RPMI8226 (cell line): ENCODE data around the gene OLIG3.

Source experiments
- DNase-seq: peaks from one replicate; pipeline ENCODE4 v3.0.0-alpha.2; 2015

Gene OLIG3

DNA sequence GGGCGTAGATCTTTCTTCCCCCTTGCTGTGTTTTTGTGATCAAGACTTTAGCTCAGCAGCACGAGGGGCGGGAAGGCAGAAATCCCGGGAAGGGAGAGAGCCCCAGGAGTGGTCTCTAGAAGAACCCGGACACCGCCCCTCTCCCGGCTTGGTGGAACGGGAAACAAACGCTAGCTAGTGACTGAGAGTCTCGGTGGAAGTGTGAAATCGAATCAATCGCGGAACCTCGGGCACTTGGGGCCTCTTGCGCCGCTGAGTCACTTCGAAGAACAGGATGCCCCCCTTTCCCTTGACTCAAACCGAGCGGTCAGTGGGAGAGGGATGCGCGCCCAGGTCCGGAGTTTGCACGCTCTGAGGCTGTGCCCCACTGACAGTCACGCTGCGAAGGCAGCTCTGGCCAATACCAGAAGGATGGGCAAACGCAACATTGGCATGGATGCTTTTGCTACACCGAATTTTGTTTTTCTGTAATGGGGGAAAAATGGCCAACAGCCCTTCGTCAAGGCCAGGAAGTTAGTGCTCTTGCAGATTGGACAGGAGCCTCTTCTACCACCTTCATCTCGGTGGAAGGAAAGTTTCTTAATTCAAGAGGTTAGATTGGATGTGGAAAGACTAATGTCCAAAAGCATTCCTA, 1.6 kb upstream of the OLIG3 start:
- DNase-seq: no peak

DNA sequence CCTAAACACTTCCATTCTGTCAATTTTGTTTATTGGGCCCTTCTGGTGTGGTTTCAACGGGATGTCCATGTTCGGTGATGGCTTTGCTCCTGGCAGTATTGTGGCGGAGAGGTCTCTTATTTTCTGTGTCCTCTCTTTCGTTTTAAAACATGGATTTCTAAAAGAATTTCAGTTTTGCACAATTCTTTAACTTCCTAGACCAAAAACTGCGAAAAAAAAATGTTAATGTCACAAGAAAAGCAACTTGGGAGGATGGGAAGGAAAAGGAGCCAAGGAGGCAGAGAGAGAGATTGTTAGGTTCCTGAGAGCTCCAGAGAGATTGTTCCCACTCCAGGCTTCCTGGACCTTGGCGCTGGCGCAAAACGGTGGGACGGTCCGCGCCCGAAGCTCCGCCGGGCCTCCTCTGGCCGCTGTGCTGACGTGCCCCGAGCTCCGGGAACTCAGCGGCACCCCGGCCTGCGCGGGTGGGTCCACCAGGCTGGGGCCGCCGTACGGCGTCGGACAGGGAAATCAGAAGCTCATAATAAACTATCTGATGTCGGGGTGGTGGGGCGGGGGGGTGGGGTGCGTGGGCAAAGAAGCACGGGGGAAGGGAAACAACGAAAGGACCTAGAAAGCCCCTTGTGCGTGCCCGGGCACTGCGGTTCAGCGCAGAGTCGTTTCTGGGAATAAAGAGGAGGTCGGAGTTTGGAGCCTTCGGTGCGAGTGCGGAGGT, 951 bp upstream of the OLIG3 start:
- no peak for DNase-seq

DNA sequence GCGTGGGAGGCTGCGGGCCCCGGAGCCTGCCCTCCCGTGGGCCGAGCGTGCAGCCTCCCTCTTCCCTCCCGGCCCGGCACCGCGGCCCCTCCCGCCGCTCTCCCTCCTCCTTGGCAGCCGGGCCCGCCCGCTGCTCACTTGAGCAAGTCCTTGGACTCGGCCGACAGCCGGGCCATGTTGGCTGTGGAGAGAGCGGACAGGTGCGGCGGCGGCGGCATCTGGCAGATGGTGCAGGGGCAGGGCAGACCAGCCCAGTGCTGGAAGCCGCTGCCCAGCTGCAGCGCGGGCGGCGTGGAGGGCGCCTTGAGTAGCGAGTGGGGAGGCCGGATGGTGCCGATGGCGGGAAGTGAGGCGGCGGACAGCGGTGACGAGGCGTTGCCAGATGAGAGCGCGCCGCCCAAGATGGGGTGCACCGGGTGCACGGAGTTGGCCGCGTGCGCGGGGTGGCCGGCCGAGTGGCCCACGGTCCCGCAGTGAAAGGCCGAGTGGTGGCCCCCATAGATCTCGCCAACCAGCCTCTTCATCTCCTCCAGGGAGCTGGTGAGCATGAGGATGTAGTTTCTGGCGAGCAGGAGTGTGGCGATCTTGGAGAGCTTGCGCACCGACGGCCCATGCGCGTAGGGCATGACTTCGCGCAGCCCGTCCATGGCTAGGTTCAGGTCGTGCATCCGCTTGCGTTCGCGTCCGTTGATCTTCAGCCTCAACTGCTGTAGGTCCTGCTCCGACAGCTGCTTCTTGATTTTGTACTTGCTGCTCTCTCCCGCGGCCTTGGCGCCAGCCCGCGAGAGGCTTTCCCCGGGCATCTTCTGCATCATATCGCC, 766 bp downstream of the OLIG3 start:
- DNase-seq: no peak

DNA sequence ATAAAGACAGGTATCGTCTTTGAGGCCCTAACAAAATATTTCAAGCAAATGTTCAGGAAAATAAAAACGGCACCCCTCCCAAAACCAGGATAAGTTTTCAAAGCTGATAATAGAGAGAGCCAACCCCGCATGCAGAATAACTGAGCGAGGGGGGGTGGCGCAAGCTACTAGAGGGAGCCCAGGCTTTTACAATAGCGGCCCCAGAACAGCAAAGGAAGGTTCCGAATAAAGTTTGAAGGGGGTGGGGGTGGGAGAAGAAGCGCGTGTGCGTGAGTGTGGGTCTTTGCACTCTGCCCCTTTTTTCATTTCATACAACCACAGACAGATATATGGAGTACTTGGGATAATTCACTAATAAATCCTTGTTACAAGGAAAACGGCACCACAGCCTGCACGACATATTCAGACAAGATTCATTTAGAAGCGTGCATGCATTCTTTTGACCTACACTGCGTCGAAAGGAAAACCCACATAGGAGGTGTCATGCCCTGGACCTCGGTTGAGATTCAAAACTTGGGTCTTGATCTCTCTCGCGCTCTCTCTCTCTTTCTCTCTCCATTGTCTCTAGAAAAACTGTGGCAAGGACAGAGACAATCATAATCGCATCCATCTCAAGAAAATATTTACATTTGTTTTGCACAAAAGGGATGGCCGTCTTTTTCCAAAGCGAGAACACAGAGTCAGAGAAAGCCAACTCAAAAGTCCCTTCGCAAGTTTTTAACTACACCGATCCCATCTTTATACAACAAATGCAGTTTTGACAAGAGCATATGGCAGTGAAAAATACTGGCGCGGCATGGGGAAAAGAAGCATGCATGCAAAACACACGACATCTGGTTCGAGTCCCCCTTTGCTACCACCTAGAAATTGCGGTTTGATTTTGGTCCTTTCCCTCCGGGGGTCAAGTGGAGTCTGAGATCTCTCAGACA, 1.6 kb downstream of the OLIG3 start:
- DNase-seq: no peak

DNA sequence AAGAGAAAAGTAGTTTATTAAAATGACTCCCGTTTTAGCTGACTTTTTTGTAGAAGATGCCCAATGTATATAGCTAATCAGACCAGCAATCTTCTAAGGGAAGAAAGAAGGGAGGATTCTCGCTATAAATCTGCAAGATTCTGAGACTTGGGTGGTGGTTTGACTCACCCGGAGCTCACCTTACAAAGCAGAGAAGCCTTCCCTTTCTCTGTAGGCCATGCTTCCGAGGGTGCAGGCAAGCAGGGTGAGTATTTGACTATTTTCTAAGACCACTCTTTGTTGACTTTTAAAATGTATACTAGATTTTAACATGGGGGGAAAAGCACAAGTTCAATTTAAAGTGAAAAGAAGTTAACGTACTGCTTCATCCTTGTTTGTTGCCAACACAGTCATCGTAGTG, 2.7 kb downstream of the OLIG3 start:
- no peak for DNase-seq

DNA sequence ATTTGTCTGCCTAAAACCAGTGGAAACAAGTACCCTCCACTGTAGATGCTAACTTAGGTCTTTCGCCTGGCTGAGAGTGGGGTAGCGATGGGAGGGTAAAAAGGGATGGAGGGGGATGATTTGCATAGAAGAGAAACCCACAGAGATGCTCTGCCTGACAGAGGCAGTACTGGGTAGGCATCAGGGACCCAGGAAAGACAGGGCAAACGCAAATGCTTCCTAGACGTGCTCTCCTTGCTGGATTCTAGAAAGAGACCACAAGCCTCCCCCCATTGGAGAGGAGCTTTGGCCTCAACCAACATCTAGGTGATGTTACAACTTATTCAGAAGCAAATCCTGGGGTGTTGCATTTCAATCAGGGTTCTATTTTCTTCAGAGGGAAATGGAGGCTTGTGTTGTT, 3.2 kb downstream of the OLIG3 start:
- no peak for DNase-seq

DNA sequence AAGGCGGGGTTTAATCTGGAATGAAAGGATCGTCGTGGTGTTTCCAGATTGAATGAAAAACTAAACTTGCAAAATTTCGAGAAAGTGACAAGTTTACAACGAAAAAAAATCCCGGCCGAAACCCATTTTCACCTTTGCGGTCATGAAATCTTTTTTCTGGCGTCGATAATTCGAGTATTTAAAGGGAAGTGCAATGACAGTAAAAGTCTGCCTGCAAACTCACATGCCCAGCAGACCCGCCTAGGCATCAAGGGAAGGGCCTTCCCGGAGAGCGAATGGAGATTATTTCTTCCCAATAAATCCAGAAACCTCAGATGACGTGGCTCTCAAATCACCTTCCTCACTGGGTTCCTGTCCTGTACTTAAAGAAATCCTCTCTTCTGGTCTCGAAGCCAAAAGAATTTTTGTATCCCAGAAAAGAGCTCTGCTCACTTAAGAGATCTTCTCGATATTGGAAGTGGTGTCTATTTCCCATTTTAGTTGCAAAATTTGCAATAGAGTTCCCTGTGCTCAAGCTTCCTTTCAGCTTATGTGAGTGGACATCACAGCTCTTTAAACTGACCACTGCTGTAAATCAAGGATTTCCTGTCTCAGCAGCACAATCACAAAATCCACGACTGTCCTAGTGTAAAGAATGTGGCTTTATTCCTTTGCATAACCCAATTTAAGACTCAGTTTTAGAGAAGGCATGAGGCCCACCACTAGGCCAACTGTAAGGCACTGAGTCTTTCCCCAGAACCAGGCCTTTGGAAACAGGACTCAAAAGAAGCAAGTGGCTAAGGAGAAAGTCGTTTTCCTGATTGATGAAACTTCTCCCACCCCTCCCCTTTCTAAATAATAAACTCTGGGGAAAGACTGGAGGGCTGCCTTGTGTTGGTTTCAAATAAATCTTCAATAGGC, 3.9 kb downstream of the OLIG3 start:
- no peak for DNase-seq

DNA sequence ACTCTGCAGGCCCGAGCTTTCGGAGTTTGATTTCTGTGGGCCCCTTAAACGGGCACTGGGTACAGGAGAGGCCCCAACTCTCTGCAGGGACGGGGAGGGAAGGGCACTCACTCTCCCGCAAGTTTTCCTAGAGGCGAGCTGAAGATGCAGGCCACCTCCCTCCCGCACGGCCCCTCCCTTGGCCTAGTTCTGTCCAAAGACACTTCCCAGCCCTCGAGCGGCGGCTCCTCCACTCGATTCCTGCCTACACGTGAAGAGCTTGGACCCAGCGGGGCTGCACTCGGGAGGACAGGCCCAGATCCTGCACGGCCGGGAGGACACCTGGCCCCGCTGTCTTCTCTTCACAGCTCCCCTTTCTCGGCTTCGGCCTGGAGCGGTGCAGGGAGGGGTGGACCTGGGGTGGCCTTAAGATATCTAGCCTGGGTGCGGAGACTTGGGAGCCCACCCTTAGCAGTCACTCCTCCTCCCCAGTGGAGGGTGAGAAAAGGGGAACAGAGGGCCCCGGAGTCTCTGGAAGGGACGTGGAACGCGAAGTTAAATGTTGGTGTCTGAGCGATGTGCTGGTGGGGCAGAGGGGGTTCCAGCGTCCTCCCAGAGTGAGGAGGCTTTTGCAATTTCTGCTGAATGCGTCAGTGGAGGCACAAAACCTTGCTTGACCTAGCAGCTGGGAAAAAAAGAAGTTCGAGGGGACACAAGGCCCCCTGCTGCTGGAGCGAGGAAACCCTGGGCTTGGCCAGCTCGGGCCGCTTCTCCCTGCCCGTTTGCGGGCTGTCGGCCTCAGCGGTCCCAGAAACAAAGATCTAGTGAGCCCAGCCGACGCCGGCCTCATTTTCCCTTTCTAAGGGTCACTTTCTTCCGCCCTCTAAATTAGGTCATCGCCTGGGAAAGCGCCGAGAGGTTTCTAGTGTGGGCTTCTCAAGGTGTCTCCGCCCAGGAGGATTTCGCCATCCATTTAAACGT, 4.9 kb downstream of the OLIG3 start:
- DNase-seq: no peak

DNA sequence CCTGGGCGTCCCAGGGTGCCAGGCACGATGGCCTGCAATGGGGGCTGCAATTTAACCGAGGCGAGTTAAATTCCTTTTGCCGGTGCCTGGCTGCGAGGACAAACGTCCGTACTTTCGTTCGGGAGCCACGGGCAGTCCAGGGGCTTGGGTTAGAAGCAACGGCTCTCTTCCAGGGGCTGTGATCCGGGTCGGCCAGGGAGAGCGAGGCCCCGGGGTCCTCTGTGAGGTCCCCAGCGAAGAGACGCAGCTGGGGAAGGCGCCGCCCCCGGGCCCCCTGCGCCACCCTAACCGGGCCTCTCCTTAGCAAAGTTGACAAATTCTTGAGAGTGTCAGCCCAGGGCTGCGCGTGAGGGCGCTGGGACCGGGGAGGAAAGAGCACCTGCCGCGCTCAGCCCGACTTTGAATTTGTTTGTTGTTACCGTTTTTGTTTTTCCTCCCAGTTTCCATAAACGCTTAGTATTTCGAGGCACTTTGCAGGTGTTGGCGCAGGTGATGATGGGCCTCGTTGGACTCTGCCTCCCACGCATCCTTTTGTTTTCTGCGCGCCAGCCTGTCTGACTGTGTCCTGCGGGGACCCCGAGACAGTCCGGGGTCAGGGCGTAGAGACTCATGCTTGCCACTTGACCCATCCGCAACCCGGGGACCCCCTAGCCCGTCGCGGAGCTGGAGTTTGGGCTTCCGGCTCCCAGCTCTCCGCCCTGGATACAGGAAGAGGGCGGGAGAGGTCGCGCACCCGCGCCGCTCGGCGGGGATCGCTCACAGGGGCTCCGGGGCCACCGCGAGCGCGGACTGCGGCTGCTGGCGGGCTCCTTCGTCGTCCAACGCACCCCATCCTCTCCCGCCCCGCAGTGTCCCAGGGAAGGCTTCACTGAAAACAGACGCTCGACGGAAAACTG, 5.8 kb downstream of the OLIG3 start:
- no peak for DNase-seq

DNA sequence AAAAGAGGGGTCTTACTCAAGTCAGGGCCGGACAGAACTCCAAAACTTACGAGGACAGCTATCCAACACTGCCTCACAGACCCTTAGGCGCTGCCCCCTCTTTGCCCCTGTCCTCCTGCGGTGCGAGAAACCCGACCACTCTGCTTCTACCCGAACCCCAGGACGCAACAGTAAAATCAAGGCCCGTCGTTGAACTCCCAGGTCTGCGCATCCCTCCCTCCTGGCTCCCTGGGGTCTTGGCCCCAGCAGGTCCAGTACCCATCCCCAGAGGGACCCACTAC, 6.4 kb downstream of the OLIG3 start:
- DNase-seq: no peak

DNA sequence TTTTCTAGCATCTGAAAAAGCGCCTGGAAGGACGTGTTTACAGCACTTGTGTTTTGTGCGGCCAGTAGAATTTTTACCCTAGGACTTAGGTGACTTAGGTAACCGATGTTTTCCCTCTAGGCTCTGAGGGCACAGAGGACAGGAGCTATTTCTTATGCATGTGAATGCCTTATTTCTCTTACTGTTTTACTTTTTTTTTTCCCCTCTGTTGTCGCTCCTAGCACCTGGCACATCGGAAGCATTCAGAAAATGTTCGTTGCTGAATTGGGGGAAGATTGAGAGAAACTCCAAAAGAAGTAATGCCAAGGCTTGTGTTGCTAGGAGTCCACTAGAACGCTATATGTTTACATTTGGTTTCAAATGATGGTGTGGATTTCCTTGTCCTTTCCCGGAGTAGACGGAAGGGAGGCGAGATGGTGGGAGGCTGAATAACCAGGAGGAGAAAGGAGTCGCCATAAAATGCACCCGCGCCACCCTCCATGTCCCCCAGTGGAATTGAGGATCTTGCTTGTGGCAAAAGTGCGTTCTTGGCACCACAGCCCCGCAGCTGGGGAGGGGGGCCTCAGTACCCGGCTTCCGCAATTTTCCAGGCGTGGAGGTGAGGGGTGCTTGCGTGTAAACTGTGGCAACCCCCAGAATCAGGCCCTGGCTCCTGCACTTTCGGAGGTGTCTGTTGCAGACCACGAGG, 6.9 kb downstream of the OLIG3 start:
- DNase-seq: no peak

DNA sequence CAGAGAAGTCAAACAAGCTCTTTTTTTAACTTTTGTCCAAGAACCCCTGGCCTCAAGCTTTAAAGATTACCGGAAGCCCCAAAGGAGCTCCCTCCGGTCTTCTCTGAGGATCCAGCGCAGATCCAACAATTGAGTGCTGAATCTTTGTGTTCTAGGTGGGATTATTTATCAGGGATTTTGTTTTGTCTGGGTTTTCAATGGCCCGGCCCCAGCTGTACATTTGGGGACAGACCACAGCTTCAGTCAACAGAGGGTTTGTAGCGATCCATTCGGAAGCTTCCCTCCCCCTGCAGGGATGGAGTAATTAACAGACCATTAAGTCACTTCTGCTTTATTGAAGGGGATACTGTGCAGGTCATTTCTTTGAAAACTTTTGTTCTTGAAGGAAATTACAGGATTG, 7.8 kb downstream of the OLIG3 start:
- no peak for DNase-seq

DNA sequence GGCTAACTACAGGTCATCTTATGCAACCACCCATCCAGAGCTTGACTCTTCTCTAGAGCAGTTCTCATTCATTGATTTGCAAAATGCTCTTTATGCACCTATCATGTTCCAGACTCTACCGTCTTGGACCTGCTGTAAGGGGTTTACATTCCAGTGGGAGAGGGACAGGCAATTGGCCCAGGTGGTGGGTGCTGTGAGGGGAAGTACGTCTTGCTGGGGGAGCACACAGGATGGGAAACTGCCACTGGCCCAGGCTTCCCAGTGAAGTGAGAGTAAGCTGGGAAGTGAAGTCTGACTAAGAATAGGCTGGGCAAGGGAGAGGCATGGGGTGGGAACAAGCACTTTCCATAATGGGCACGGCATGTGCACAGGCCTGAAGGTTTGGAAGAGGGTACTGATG, 13.8 kb downstream of the OLIG3 start:
- no peak for DNase-seq

DNA sequence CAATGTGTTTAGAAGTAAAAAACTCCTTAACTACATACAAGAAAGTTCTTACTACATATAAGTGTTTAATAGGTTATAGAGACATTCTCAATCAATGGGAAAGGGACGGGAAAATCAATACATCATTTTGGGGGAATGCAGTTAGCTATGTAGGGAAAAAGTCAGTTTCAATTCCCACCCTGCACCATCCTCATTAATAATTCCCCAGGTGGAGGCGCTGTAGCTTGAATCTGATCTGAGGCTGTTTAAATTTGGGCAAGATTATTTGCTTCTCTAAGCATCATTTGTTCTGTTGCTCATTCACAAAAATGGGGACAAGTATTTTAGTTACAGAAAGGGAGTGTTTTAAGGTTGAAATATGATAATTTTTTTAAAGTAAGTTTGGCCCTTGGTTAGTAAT, 19.1 kb downstream of the OLIG3 start:
- no peak for DNase-seq

DNA sequence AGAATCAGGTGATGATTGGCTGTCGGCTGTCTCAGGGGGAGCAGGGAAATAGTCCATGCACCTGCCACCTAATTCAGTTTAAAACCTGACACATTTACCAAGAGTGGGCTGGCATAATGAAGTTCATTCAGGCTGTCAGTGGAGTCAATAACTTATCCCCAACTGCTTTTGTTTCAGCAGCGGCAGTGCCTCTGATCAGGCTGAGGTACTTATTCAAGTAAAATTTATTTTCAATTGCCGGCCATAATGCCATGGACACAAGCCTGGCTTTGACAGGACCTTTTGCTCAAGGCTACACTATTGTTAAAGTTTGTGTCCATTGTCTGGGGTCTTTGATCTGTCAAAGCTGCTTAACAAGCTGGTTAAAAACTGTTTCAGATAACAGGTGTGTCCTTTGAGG, 20.6 kb downstream of the OLIG3 start:
- DNase-seq: no peak

DNA sequence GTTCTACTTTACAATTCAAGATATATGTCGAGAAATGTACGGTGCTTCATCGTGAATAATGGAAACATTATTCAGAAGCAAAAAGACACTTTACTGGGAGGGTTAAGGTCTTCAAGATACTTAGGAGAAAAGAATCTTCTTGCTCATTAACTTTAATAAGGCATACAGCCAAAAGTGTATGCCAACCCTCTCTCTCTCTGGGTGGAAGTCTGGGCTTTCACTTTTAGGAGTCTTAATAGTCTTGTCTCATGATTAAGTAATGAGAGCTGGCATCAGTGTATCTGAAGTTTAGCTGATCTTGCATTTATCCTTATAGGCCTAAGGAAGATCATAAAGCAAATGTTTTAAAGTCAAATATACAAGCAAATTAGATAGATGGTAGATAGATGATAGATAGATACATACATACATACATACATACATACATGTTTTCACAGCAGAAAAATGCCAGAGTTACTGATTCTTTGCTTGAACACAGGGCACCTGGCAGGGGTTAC, 21.5 kb downstream of the OLIG3 start:
- no peak for DNase-seq

DNA sequence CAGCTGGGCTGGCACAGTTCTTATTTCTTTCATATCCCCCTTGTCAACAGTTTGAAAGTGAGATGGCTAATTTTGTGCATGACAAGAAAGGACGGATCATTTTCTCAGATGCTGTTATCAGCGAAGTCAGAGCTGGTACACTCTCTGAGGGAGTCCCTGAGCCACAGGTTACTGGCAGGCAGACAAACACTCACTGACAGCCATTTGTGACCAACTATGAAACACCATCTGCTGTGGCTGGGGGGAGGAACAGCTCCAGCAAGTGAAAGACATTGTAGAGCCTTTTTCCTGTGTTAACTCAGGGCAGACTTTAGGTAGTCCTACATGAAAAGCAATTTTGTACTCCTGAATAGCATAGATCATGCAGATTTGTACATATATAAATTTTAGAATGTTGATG, 22.2 kb downstream of the OLIG3 start:
- no peak for DNase-seq

DNA sequence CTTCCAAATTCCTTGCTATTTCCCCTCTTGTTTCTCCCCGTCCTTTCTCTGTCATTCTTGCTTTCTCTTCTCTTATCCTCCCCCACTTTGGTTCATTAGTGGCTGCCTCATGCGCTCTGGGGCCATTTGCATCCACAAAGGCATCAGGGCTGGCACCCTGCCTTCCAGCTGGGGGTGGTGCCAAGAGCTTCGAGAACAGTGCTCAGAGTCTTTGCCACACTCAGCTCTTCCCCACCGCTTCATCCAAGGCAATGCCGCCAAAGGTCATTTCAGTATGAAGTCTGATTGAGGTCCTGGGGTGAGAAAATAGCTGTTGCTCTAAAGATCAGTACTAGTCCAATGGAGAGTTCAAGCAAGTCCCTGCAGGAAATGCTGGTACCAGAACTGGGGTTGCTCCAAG, 22.7 kb downstream of the OLIG3 start:
- DNase-seq: no peak

DNA sequence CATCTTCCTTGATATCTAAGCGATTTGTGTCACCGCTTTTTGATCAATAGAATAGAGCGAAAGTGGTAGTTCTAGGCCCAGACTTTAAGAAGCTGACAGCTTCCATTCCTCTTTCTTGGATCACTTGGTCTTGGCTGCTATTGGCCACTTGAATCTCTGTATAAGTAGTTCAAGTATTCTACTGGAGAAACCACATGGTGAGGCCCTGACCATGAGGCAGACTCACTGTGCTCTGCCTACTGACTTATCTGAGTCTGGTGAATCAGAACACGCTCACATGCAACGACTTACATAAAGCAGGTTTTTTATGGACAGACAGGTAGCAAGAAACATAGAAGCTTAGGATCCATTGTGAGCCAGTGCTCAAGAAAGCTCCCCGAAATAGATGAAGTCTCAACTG, 27.0 kb downstream of the OLIG3 start:
- DNase-seq: no peak
